Measurements from ENCODE around the gene RAB29.

The RAB29 gene

DNA sequence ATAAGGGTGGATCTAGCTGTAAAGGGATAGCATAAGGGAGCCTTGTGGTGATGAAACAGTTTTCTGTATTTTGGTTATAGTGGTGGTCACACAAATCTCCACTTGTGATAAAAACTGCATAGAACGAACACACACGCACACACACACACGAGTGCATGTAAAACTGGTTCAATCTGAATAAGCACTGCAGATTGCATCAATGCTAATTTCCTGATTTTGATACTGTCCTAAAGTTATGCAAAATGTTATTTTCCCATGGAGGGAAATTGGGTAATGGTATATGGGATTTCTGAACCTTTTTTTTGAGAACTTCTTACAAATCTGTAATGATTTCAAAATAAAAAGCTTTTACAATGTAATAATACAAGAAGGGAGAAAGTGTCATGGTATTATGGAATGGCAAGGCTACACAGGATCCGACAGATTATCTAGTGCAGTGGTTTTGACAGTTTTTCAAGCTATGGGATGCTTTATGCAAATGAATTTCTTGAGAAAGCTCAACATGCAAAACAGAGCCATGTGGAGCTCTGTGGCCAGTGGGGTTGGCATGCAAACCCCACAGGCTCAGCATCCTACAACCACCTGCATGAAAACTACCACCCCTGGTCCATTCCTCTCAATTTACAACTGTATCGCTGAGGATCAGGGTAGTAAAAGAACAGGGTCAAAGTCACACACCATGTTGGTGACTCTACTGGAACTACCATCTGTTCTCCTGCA is 18.9 kb upstream of the RAB29 start:
- DNase-seq, result peak; percentile 93

- DNase-seq, result no peak
Observed at GRCh38 chr1:205792961-205793673, 17.8 kb upstream of the RAB29 start.

GRCh38 chr1:205792481-205792881 is 17.2 kb upstream of the RAB29 start:
- DNase-seq, result no peak

DNA sequence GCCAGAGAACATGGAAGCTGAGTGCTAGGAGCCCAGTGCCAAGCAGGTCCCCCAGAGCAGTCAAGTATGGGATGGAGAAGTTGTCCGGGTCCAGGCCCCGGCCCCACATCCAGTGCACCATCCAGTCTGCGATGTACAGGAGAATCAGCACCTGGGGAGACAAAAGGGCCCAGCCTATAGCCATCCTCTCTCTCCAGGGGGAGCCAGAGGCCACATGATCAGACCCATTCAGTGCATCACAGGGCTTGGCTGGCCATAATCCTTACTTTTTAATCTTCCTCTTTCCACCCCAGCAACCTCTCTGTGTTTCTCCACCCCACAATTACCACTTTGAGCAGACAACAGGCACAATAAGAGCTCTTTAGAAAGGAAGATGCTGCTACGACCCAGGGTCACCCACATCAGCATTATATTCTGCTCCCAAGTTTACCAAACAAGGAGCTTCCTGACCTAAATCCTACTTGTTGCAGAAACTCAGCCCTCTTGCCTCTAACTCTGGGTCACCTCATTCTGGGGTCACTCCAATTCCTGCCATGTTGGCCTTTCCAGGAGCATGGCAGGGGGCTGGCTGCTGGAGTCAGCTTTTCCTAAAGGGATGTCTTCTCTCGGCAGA is 16.4 kb upstream of the RAB29 start:
- DNase-seq, result peak; percentile 73

DNA sequence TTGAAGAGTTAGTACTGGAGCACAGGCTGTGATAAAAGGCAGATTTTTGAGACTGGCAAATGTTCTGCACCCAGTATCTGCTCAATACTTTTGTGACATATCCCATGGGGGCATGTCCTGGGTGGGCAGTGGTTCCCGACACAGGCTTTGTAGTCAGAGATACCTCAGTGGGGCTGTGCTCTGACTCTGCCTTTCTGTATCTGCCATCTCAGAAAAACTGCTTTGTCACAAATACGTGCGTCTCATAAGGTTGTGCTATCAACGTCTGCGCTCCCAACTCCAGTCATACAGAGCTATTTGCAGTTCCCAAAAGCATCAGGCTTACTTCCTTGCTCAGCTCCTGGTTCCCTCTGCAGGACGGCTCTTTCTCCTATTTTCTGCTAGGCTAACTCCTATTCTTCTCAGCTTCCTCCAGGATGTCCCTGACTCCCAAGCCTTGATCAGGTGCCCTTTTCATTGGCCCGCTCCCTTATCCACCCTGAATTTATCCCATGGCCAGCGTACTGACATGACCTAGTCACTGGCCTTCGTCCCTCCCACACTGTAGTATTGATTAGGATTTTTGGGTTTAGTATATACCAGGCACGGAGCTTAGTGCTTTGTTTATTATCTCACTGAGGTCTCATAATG is 12.1 kb upstream of the RAB29 start:
- no peak for DNase-seq

DNA sequence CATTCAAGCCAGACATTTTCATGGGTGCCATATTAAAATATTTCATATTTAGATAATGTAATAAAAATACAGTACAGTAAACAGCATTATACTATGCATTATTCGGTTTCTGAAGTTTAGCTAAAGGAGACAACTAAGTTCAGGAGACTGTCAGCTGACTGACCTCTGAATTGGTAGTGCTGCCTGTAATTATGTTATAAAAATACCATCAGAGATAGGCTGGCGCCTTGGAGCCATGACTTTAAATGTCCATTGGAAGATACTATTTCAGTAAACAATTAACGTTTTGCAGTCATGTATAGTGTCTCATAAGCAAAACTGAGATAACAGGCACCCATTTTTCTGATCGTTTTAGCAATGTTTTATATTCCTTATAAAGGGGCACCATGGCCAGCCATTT is 11.3 kb upstream of the RAB29 start:
- no peak for DNase-seq

DNA sequence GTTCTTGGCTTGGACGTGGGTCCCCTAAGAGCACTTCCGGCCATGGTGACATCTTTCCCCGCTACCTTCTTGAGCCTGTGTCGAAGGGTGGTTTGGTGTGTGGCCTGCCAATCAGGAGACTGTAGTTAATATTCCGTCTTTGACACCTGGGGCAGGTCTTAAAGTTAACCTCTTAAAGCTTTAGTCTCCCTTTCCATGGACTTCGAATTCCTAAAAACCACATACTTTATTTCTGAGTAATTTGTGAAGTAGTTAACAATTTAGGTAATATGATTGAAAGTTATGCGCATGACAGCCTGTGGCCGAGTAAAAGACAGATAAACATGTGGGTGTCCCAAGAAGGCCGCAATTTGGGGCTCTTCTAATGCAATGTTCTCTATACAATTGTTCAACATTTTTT is 10.2 kb upstream of the RAB29 start:
- DNase-seq, result no peak

DNA sequence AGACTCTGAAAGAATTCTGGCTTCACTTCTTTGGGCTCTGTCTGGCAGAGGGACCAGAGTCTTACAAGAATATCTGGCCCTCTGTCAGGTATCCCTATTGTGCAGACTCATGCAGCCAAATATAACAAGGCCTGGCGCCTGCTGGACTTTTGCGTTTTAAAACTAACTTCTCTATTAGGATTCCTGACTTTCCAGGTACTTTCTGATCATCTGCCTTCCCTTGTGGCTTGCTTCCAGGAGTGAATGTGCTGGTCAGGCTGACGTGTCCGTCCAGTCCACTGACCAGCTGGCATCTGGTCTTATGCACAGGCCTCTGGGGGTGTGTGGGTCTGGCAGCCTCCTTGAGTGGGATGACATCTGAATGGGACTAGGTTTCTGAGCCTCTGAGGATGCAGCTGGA is 8.6 kb upstream of the RAB29 start:
- no peak for DNase-seq

GRCh38 chr1:205783433-205783795 is 8.1 kb upstream of the RAB29 start:
- no peak for DNase-seq

GRCh38 chr1:205782627-205783432 is 7.5 kb upstream of the RAB29 start:
- DNase-seq, result no peak

DNA sequence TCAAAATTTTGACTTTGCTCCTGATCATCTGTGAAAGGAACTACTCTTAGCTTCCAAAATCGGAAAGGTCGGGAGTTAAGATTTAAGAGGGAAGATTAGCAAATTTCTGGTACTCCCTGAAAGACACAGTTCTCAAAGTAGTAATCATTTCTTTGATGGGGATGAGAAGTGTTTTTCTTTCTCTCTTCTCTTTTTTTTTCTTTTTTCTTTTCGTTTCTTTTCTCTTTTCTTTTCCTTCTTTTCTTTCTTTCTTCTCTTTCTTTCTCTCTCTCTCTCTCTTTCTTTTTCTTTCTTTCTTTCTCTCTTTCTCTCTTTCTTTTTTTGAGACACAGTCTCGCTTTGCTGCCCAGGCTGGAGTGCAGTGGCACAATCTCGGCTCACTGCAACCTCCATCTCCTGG is 5.1 kb upstream of the RAB29 start:
- DNase-seq, result no peak

DNA sequence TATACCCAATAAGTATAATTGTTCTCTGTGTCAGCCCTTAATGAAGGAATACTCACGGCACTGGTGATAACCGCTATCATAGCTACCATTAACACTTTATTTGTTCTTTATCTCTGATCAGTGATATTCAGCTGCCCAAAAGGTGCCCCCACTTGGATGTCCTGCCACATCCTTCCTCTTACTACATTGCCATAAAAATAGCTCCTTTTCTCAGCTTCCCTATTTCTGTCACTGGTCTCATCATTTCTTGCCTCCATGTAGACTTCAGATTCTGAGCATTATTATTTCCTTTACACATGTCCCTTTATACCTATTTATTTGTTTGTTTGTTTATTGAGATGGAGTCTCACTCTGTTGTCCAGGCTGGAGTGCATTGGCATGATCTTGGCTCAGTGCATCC is 2.7 kb upstream of the RAB29 start:
- DNase-seq, result peak; percentile 53

- peak; percentile 60 for DNase-seq
Observed at GRCh38 chr1:205775717-205776056, 405 bp upstream of the RAB29 start.

- DNase-seq, result peak; percentile 65
Observed at GRCh38 chr1:205774198-205775014, 876 bp downstream of the RAB29 start.

DNA sequence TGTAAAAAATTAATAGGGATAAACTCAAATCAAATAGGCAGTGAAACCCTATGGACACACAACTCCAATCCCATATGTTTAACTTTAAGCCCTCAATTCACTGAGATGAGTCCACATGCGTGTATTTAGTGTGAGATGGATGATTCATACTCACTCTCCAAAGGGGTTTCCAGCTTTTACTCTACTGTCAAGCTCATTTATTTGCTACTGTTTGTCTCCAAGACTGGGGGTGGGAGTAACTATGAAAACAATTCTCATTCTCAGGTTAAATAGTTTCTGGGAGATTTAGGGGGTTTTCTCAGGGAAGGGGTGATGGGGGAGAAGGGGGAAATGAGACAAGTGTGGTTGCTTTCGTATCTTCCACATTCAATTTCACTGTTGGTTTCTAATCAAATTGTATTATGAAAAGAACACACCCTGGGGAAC is 2.7 kb downstream of the RAB29 start:
- DNase-seq, result peak; percentile 85

- no peak for DNase-seq
Observed at GRCh38 chr1:205770618-205771017, 4.7 kb downstream of the RAB29 start.

DNA sequence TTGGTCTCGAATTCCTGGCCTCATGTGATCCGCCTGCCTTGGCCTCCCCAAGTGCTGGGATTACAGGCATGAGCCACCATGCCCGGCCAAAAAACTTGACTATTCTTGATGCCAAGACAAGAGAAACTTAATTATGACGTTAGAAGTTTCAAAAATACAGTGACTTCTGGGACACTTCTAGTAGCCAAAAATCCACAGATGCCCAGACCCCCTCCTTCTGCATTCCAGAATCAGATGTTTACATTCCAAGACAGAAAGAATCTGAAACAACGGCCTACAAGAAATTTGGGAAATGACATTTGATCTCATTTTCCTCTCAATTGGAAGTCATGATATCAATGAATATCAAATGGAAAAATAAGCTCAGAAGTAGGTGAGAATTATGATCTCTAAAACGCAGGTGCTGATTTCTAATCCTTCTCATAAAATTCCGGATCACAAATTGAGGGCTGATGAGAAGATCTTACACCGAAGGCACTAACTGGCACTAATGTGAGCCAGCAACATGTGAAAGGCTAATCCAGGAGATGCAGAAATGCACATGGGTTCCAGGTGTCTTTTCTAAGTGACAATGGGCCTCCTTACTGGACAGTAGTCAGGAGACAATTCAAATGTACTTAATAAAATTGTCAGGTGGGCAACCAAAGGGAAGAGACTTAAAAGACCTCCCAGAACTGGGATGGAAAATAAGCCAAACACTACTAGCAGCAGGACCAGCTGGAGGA is 5.5 kb downstream of the RAB29 start:
- no peak for DNase-seq

DNA sequence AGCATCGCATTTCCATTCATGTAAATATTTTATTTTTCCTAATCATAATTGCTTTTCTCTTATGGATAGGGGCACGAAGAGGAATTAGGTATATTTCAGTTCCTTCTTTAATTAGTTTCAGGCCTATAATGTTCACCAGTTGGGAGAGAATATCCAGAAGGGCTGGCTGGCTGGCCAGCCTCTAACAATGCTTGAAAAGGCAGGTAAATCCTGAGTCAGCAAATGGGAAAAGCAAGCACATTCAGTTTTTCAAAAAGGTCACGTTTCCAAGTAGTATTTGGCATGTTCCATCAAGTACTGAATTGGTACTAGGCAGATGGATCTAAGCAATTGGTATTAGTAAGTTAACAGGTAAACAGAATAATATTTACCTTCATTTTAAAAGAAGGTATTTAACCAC is 8.0 kb downstream of the RAB29 start:
- DNase-seq, result no peak

GRCh38 chr1:205766570-205766969 is 8.7 kb downstream of the RAB29 start:
- no peak for DNase-seq

DNA sequence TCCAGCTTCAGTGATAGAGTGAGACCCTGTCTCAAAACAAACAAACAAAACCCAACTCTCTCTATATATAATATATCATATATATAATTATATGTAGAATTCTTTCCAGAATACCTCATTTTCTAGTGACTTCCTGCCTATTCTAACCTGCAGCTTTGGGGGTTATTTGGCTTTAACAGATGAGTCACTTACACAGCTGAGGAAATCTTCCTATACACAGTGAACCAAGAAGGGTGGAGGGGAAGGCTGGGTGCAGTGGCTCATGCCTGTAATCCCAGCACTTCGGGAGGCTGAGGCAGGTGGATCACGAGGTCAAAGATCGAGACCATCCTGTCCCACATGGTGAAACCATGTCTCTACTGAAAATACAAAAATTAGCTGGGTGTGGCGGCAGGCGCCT is 9.2 kb downstream of the RAB29 start:
- no peak for DNase-seq

GRCh38 chr1:205764578-205764977 is 10.7 kb downstream of the RAB29 start:
- DNase-seq, result no peak

- no peak for DNase-seq
Observed at GRCh38 chr1:205763980-205764379, 11.3 kb downstream of the RAB29 start.
